AG09309 (cell line): ENCODE results near the gene TNFAIP3.

Experiments used
- DNase-seq: peaks from one replicate; pipeline ENCODE4 v3.0.0-alpha.2; 2010; ENCODE audit warnings: low read depth
- H3K4me3 ChIP-seq: 2 replicates; pipeline ENCODE4 v1.5.1; 2011; ENCODE audit warnings: mild to moderate bottlenecking, low read depth, low read length, moderate library complexity; ENCODE audit not compliant: control insufficient read depth
- CTCF ChIP-seq: IDR thresholded peaks from 2 replicates; pipeline ENCODE4 v1.5.1; 2011; ENCODE audit warnings: mild to moderate bottlenecking, low read depth, low read length, inconsistent platforms; ENCODE audit not compliant: insufficient read depth, control insufficient read depth; ENCODE audit errors: missing control alignments

The TNFAIP3 gene

GRCh38 chr6:137907170-137907569 lies 40.1 kb downstream of the TNFAIP3 start:
- H3K4me3 ChIP-seq, result no peak overlapping the region

GRCh38 chr6:137909533-137909932 lies 42.5 kb downstream of the TNFAIP3 start:
- no peak overlapping the region for H3K4me3 ChIP-seq
- TF ChIP-seq CTCF, result no peak
- DNase-seq, result no peak

More at GRCh38 chr6:137907170-137907569, 40.1 kb downstream of the TNFAIP3 start:
- TF ChIP-seq CTCF, result no peak
- no peak for DNase-seq

GRCh38 chr6:137910424-137910834 lies 43.4 kb downstream of the TNFAIP3 start:
- no peak for DNase-seq
- TF ChIP-seq CTCF, result no peak
- H3K4me3 ChIP-seq, result no peak overlapping the region

GRCh38 chr6:137910843-137911456 lies 43.9 kb downstream of the TNFAIP3 start:
- TF ChIP-seq CTCF, result no peak
- no peak for DNase-seq
- H3K4me3 ChIP-seq, result no peak overlapping the region

GRCh38 chr6:137911675-137912191 lies 44.7 kb downstream of the TNFAIP3 start:
- TF ChIP-seq CTCF, result no peak
- no peak for DNase-seq
- H3K4me3 ChIP-seq, result no peak overlapping the region

GRCh38 chr6:137912813-137913212 lies 45.8 kb downstream of the TNFAIP3 start:
- no peak for DNase-seq
- no peak for TF ChIP-seq CTCF
- no peak overlapping the region for H3K4me3 ChIP-seq
